Fibroblast of pulmonary artery (primary cell): ENCODE data around the gene MRTFA.

Source experiments
- DNase-seq: peaks from one replicate; pipeline ENCODE4 v3.0.0-alpha.2; 2010; ENCODE audit warnings: low read depth
- H3K4me3 ChIP-seq: replicated peaks from 2 replicates; pipeline ENCODE4 v1.5.1; 2011; ENCODE audit warnings: low read depth, mild to moderate bottlenecking, control low read depth, low read length, moderate library complexity
- CTCF ChIP-seq: IDR thresholded peaks from 2 replicates; pipeline ENCODE4 v1.5.1; 2011; ENCODE audit warnings: mild to moderate bottlenecking, control low read depth, low read length, inconsistent platforms; ENCODE audit errors: missing control alignments

MRTFA gene

GRCh38 chr22:40434106-40434505, 202.4 kb downstream of the MRTFA start:
- no peak for TF ChIP-seq CTCF

GRCh38 chr22:40433416-40434090, 203.0 kb downstream of the MRTFA start:
- no peak for DNase-seq
- H3K4me3 ChIP-seq, result no peak overlapping the region
- TF ChIP-seq CTCF, result no peak

More at GRCh38 chr22:40434106-40434505, 202.4 kb downstream of the MRTFA start:
- no peak overlapping the region for H3K4me3 ChIP-seq
- no peak for DNase-seq

- no peak for DNase-seq
- no peak for TF ChIP-seq CTCF
- H3K4me3 ChIP-seq, result no peak overlapping the region
Measured at GRCh38 chr22:40432625-40433024, 203.9 kb downstream of the MRTFA start.

GRCh38 chr22:40432157-40432556, 204.4 kb downstream of the MRTFA start:
- no peak overlapping the region for H3K4me3 ChIP-seq
- DNase-seq, result no peak
- no peak for TF ChIP-seq CTCF

- TF ChIP-seq CTCF, result no peak
- no peak for DNase-seq
- H3K4me3 ChIP-seq, result no peak overlapping the region
Measured at GRCh38 chr22:40430991-40431390, 205.5 kb downstream of the MRTFA start.

GRCh38 chr22:40429481-40429880, 207.0 kb downstream of the MRTFA start:
- H3K4me3 ChIP-seq, result no peak overlapping the region
- no peak for DNase-seq
- TF ChIP-seq CTCF, result no peak

GRCh38 chr22:40428796-40429195, 207.7 kb downstream of the MRTFA start:
- TF ChIP-seq CTCF, result no peak
- no peak overlapping the region for H3K4me3 ChIP-seq

More at GRCh38 chr22:40428796-40429195, 207.7 kb downstream of the MRTFA start:
- DNase-seq, result no peak
